ENCODE results near the gene IFITM1. TPM values are rescaled to one million over a fixed set of nuclear protein-coding genes. Genes with fewer than 3 reads are reported as not detected.

Gene IFITM1
- total and polyA plus RNA-seq, 2 experiments from 2014 or later: 98.0 to 159 TPM

- Histone ChIP-seq H3K4me3 (no peak overlapping the region), H3K27ac (no peak overlapping the region), H3K9me3 (ENCODE audit: low read depth) (no peaks in the 10 kb centered on the region), H4K20me1 (ENCODE audit: insufficient read depth, poor library complexity, severe bottlenecking) (no peaks in the 10 kb centered on the region), H3K4me2 (no peak overlapping the region), H3K36me3 (replicated peaks; ENCODE audit: insufficient read depth, low read depth) (no peaks in the 10 kb centered on the region), H2AFZ (no peak overlapping the region), H3K79me2 (no peaks in the 10 kb centered on the region), H3K9me2 (replicated peaks; ENCODE audit: insufficient read depth) (no peaks in the 10 kb centered on the region), H3K27me3 (no peaks in the 10 kb centered on the region), H3K4me1 (ENCODE audit: insufficient read depth) (peaks cover 3% of the 10 kb centered on the region)
- no peak for TF ChIP-seq EZH2 (IDR thresholded peaks at IDR 0.05; ENCODE audit: borderline replicate concordance)
- TF ChIP-seq EZH2phosphoT487 (IDR thresholded peaks at IDR 0.05; ENCODE audit: low read depth, severe bottlenecking, unreplicated experiment): no peak
- TF ChIP-seq CTCF (IDR thresholded peaks at IDR 0.05; ENCODE audit: poor library complexity): no peak
- no peak for DNase-seq (ENCODE audit: low spot score)
- WGBS (ENCODE audit: low lambda C conversion rate, missing lambda C conversion rate): 86% methylated on average over 13 of the region's 13 CpGs
Measured at GRCh38 chr11:297051-297585, 16.7 kb upstream of the IFITM1 start.

GRCh38 chr11:297586-298405 lies 16.0 kb upstream of the IFITM1 start:
- WGBS (ENCODE audit: low lambda C conversion rate, missing lambda C conversion rate): 82% methylated on average over 24 of the region's 26 CpGs
- TF ChIP-seq EZH2phosphoT487 (IDR thresholded peaks at IDR 0.05; ENCODE audit: low read depth, severe bottlenecking, unreplicated experiment): no peak
- no peak for TF ChIP-seq EZH2 (IDR thresholded peaks at IDR 0.05; ENCODE audit: borderline replicate concordance)
- TF ChIP-seq CTCF (IDR thresholded peaks at IDR 0.05; ENCODE audit: poor library complexity): no peak
- Histone ChIP-seq H3K36me3 (replicated peaks; ENCODE audit: insufficient read depth, low read depth) (no peaks in the 10 kb centered on the region), H3K27ac (no peak overlapping the region), H3K4me3 (no peak overlapping the region), H3K4me1 (ENCODE audit: insufficient read depth) (peaks cover 3% of the 10 kb centered on the region), H3K4me2 (no peak overlapping the region), H3K9me2 (replicated peaks; ENCODE audit: insufficient read depth) (no peaks in the 10 kb centered on the region), H4K20me1 (ENCODE audit: insufficient read depth, poor library complexity, severe bottlenecking) (no peaks in the 10 kb centered on the region), H3K79me2 (no peaks in the 10 kb centered on the region), H2AFZ (no peak overlapping the region), H3K27me3 (no peaks in the 10 kb centered on the region), H3K9me3 (ENCODE audit: low read depth) (no peaks in the 10 kb centered on the region)
- no peak for DNase-seq (ENCODE audit: low spot score)

- Histone ChIP-seq H3K27ac (no peak overlapping the region), H2AFZ (no peak overlapping the region), H3K9me2 (replicated peaks; ENCODE audit: insufficient read depth) (no peaks in the 10 kb centered on the region), H3K9me3 (ENCODE audit: low read depth) (no peaks in the 10 kb centered on the region), H3K4me3 (no peak overlapping the region), H3K4me1 (ENCODE audit: insufficient read depth) (peaks cover 3% of the 10 kb centered on the region), H3K36me3 (replicated peaks; ENCODE audit: insufficient read depth, low read depth) (no peaks in the 10 kb centered on the region), H4K20me1 (ENCODE audit: insufficient read depth, poor library complexity, severe bottlenecking) (no peaks in the 10 kb centered on the region), H3K79me2 (no peaks in the 10 kb centered on the region), H3K4me2 (no peak overlapping the region), H3K27me3 (no peaks in the 10 kb centered on the region)
- TF ChIP-seq EZH2 (IDR thresholded peaks at IDR 0.05; ENCODE audit: borderline replicate concordance): no peak
- no peak for TF ChIP-seq CTCF (IDR thresholded peaks at IDR 0.05; ENCODE audit: poor library complexity)
- no peak for TF ChIP-seq EZH2phosphoT487 (IDR thresholded peaks at IDR 0.05; ENCODE audit: low read depth, severe bottlenecking, unreplicated experiment)
- no peak for DNase-seq (ENCODE audit: low spot score)
- WGBS (ENCODE audit: low lambda C conversion rate, missing lambda C conversion rate): 87% methylated on average over 15 of the region's 15 CpGs
Measured at GRCh38 chr11:298406-299065, 15.3 kb upstream of the IFITM1 start.
